Neural progenitor cell (in vitro differentiated cells): Measurements from ENCODE around the gene OR3A1.
"Not testable (repeated sequence)": the region's sequence is repeated elsewhere in the genome, so short reads cannot be mapped to it uniquely, and the experiment has no call there.

Experiments
- EZH2 ChIP-seq: fragments of 200-600 bp; sonication (generic); IDR thresholded peaks from 2 replicates; pipeline ENCODE4 v1.6.1; 2017; ENCODE audit warnings: antibody characterized with exemption, mild to moderate bottlenecking, moderate library complexity
- TF ChIP-seq, protein P1 (sequence below): fragments of 200-600 bp; sonication (generic); IDR thresholded peaks from 2 replicates; pipeline ENCODE4 v1.5.1; 2017; ENCODE audit warnings: antibody characterized with exemption, mild to moderate bottlenecking

DNA sequence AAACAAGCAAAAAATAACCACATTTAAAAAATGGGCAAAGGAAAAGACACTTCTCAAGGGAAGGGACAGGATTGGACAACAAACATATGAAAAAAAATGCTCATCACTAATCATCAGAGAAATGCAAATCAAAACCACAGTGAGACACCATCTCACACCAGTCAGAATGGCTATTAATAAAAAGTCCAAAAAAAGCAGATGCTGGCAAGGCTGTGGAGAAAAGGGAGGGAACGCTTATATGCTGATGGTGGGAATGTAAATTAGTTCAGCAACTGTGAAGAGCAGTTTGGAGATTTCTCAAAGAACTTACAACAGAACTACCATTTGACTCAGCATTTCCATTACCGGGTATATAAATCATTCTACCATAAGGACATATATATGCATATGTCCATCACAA, 49.1 kb downstream of the OR3A1 start:
- TF ChIP-seq, protein P1, sequence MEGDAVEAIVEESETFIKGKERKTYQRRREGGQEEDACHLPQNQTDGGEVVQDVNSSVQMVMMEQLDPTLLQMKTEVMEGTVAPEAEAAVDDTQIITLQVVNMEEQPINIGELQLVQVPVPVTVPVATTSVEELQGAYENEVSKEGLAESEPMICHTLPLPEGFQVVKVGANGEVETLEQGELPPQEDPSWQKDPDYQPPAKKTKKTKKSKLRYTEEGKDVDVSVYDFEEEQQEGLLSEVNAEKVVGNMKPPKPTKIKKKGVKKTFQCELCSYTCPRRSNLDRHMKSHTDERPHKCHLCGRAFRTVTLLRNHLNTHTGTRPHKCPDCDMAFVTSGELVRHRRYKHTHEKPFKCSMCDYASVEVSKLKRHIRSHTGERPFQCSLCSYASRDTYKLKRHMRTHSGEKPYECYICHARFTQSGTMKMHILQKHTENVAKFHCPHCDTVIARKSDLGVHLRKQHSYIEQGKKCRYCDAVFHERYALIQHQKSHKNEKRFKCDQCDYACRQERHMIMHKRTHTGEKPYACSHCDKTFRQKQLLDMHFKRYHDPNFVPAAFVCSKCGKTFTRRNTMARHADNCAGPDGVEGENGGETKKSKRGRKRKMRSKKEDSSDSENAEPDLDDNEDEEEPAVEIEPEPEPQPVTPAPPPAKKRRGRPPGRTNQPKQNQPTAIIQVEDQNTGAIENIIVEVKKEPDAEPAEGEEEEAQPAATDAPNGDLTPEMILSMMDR, result not testable (repeated sequence)
- TF ChIP-seq EZH2, result not testable (repeated sequence)
